ENCODE results near the gene PLRG1.
A peak's percentile ranks its signal among the peaks of the same experiment; 100 is the strongest.
"Not testable (repeated sequence)": the region's sequence is repeated elsewhere in the genome, so short reads cannot be mapped to it uniquely, and the experiment has no call there.

PLRG1 gene

DNA sequence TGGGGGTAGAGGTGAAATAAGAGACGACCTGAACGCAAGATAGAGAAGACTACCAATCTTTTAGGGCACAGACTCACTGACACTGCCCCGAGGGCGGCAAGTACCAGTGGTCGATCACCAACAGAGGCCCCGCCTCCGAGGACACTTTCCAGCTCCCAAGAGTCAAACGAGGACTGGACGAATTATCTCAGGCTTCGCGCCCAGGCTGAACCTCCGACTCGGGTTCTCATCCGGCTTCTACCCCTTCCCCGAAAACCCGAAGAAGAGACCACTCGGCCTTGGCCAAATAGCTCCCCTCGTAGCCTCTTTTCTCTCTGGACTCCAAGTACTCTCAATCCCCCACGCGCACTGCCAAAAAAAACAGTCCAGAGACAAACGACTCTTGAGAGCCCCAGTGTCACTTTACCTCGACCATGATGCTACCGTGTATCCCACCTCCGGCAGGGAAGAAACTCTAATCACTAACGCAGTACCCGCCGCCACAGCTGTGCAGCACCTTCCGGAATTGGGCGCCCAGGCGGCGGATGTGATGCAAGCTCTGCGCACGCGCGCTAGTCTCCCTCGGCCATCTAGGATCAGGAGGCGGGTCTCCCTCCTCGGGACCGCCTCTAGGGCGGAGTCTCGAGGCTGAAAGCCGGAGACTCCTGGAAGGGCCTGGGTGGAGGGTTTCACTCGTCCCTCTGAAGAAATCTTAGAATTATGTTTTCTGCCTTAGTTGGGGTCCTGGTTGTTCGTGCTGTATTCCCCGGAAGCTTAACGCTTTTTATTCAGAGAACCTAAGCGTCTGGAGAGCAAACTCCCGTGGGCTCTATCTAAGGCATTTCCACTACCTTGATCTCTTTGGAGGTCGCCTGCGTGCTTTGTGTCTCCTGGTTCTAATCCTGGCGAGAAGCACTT, at the start of gene PLRG1:
Gene PLRG1, minus strand, starts transcription at position 507 of the 897 bp plus-strand sequence. Its CDS starts 92 bp downstream, at position 415.
- DNase-seq, result peak; percentile 96 to 97

DNA sequence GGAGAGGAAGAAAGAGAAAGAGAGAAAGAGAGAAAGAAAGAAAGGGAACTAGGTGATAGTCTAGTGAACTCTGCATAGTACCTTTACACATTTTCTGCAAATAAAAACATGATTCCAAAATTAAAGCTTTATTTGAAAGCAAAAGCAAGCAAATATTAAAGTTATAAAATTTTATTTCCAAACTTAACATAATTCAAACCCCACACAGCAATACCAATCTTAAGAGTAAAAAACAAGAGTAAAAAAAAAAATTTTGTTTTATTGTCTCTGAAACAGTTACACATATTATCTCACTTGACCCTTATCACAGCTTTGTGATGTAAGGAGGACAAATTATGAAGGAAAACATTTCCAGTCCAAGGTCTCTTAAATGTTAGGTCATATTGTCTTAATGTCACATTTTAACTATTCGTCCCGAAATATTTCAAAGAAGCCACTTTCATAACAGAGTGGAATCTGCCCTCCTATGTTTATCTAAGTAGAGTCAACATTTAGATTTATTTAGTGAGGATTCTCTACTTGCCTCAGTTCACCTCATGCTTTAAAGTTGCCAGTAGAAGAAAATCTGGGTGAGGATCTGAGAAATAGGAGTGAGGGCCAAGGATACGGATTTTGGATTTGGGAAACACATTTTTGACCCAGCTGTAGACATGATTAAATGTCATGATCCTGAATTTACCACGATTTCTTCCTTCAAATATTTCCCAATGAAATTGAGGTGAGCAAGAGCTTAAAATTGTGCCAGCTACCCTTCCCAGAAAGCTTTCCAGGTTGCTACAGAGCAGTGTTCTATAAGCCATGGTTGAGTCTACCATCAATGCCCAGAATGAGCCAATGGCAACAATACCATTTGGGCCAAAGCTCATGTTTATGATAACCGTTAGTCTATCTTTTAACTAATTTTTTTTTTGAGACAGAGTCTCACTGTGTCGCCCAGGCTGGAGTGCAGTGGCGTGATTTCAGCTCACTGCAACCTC, 47.9 kb upstream of the PLRG1 start:
- no peak for DNase-seq

DNA sequence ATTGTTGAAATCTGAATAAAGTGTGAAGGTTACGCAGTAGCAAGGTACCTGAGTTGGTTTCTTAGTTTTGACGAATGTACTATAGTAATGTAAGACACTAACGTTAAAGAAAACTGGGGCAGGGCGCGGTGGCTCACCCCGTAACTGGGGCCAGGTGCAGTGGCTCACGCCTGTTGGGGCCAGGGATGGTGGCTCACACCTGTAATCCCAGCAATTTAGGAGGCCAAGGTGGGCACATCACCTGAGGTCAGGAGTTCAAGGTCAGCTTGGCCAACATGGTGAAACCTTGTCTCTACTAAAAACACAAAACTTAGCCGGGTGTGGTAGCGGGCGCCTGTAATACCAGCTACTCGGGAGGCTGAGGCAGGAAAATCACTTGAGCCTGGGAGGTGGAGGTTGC, 47.1 kb upstream of the PLRG1 start:
- DNase-seq, result not testable (repeated sequence)

DNA sequence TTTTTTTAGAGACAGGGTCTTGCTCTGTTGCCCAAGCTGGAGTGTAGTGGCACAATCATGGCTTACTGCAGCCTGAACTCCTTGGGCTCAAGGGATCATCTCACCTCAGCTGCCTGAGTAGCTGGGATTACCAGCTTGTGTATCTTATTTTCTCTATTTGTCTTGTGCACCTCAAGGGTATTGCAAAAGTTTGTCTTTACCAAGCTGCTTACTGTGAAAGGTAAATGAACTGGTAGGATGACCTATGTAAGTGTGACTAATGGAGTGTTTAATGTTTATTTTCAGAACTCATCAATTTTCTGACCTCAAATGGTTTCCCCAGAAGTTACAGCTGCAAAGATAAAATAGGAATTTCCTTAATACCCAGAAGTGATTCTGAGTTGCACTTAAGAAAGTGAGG, 45.6 kb upstream of the PLRG1 start:
- DNase-seq, result no peak

DNA sequence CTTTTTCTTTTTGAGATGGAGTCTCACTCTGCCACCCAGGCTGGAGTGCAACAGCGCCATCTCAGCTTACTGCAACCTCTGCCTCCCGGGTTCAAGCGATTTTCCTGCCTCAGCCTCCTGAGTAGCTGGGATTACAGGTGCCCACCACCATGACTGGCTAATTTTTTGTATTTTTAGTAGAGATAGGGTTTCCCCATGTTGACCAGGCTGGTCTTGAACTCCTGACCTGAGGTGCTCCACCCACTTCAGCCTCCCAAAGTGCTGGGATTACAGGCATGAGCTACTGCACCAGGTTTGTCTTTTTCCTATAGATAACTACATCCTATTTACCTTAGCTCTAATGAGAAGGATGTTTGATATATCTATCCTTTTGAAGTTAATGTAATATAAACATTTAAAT, 44.1 kb upstream of the PLRG1 start:
- DNase-seq, result not testable (repeated sequence)

DNA sequence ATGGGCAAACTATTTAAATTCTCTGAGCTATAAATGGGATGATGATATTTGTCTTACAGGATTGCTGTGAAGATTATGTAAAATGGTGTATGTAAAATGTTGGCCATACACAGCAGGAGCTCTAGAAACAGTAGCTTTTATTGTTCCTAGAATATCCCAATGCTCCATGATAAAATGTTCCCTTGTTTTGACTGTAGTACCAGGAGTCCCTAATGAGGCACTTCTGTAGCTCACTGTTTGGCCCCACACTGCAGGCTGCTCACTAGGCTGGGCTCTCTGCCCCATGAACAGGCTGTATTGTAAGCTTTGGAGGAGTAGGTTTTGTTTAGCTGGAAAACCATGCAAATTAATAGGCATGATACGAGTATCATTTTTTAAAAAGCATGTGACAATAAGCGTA, 43.7 kb upstream of the PLRG1 start:
- DNase-seq, result no peak

DNA sequence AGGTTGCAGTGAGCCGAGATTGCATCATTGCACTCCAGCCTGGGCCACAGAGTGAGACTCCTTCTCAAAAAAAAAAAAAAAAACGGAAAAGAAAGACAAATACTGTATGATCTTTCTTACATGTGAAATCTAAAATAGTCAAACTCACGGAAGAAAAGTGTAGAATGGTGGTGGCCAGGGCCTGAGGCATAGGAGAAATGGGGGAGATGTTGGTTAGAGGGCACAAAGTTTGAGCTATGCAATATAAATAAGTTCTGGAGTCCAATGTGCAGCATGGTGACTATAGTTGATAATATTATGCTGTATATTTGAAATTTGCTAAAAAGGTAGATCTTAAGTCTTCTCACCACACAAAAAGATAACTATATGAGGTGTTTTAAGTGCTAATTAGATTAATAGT, 41.7 kb upstream of the PLRG1 start:
- no peak for DNase-seq

DNA sequence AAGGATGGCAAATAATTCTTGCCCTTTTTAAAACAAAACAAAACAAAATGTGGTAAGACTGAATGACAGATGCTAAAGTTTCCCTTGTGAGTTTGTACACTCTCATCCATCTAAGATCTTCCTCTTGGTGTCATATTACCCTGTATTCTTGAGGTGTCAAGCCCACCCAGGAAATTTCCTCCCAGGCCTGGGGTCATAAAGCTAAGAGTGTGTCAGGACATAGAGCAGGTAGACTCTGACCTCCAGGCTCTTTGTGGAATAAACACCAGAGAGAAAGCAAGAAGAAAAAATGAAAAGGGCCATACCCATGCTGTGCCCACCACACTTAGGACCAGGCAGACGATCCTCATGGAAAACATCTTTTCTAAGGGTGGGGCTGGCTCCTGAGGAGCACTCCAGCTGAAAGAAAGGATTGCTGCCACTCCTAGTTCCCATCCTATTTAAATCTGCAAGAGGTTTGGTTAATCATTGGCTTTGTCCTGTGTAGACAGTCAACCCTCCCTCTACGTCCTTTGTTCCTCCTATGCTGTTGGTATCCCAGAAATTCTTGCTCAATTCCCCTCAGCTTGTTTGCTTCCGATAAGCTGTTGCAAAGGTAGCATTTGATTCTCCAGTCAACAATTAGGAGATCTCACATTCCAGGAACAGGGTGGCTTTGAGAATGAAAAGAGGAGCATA, 40.3 kb upstream of the PLRG1 start, which contains the start of gene FGA:
Gene FGA, minus strand, starts transcription at position 414 of the 678 bp plus-strand sequence. Its CDS starts 55 bp downstream, at position 359.
- no peak for DNase-seq

DNA sequence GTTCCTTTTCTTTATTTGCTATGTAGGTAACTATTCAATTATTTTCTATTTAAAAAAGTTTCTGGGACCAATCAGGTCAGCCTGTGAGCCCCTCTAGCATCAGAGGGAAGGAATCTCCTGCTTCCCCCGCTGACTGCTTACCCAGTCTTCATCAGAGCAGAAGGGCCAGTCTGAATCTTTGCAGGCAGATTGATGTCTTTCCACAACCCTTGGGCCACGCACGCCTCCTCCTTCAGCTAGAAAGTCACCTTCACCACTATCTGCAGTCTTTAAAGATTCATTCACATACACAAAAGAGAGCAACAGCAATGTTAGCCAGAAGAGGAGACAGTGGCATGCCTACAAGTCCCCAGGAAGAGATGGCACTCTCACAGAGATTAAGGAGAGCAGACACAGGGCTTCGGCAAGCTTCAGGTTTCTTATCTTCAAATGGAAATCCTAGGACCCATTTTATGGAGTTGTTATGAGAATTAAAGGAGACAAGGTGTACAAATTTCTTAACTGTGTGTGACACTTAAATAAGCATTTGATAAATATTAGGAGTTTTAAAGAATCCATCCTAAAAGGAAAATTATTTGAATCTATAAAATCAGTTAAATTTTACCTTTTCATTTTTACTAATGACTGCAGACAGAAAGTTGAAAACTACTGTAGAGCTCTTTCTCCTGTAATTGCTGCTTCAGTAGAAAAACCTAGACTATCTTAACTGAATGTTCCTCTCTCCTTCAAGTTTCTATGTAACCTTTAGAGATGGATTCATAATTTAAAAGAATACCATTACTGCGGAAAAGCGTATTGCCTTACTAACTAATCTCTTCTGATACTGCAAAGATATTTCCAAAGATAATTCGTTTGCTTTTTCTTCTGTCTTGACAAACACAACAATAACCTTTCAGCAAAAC, 39.3 kb upstream of the PLRG1 start:
- no peak for DNase-seq

DNA sequence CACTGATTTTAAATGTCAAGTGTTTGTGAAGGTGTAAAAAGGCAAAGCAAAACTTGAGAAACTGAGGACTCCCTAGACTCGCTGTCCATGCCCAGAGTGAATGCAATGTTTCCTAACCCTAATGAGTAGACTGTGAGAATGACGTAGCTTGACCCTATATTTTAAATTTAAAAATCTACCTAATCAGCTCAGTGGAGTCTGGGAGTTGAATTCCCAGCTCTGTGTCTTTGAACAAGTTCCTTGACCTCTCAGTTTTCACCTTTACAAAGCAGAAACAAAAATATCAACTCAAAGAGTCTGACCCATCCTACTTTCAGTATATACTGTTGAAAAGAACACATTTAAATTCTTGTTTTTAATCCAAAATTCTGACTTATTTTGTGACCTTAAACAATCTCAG, 38.0 kb upstream of the PLRG1 start:
- DNase-seq, result no peak

DNA sequence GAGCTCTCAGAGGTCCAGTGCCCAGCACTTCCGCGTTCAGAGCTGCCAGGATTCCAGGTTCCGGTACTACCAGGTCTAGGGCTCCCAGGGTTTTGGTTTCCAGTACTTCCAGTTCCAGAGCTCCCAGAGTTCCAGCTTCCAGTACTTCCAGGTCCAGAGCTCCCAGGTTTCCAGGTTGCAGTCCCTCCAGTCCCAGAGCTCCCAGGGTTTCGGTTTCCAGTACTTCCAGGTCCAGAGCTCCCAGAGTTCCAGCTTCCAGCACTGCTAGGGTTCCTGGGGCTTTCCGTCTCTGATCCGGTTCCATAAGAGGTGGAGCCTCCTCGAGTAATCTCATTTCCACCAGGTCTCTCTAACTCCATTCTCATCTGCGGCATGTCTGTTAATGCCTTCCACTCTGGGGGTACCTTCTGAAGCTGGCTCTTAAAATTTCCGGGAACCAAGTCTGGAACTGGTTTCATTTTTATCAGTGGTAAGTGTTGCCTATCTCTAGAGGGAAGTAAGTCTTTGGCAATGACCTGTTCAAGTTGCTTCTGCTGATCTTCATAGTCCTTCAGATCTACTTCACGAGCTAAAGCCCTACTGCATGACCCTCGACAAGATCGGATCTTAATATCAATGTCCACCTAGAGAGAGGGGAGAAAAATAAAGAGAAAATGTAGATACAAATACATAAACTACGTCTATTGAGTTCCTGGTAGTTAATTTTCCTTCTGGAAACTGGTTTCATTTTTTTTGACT, 36.3 kb upstream of the PLRG1 start:
- no peak for DNase-seq

DNA sequence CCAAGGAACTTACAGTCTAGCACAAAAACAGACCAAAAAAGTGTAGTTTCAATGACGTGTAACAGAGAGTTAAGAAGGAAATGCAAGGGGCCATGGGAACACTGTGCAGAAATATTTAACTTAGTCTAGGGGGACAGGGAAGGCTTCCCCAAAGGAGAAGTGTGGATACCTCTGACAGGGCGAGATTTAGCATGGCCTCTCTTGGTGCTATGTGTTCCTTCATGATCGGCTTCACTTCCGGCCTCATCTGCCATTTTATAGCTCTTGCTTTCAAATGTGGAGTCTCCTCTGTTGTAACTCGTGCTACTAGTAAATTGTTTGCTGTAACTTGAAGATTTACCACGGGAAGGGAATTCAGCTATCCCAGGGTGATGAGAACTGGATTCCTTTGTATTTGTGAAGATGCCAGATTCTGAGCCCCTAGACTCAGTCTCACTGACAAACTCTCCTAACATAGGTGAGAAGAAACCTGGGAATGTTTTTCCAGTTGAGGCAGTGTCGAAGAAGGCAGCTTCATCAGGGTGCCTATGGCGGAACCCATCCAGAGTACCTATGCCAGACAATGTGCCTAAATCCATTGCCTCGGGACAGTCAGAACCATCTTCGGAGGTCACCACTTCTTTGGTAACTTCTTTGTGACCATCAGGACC, 35.3 kb upstream of the PLRG1 start:
- no peak for DNase-seq

DNA sequence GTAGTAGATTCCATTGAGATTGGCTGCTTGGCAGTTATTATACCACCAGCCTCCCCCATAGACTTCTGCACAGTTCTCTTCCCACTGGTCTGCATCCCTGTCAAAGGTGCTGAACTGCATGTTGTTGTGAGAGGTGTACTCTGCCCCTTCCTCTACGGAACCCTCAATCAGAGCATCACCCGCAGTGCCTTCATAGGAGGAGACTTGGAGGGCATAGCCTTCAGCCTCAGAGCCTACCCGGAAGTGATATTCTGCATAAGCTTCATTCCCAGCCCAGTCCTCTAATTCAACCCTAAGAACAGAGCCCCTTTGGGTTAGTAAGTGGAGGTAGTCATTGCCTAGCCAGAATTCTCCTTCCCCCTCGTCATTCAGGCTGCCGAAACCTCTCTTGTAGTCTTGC, 34.1 kb upstream of the PLRG1 start:
- no peak for DNase-seq

DNA sequence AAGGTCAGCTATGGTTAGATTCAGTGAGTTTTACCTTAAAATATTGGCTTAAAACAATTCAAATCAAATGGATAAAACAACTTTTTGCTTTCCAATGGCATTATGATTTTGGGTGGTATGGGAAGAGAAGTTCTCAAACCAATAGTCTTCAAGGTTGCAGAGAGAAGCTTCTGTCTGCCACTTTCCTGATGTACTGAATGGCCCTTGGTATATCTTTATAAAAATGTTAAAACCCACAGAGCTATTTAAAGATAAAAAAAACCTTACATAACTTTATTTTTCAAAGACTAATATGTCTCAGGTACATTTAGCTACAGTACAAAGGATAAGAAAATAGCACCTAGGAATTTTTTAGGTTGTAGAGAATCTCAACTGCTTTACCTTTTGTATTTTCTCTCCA, 33.5 kb upstream of the PLRG1 start:
- DNase-seq, result no peak

DNA sequence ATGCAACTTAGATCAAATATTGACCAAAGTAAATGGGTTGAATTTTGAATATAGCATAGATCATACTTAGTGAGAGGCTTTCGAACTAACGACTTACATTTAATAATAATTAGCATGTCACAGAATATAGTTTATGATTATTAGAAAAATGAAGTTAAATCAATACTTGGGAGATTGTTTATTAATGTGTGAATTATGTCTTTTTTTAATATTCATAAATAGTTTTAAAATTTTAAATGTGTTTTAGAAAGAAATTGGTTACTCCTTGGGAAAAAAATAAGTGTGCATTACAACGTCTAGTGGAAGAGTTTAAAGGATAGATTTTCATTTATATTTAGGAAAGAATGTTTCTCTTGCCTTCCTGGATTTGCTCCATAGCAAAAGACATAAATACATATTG, 33.0 kb upstream of the PLRG1 start:
- no peak for DNase-seq

DNA sequence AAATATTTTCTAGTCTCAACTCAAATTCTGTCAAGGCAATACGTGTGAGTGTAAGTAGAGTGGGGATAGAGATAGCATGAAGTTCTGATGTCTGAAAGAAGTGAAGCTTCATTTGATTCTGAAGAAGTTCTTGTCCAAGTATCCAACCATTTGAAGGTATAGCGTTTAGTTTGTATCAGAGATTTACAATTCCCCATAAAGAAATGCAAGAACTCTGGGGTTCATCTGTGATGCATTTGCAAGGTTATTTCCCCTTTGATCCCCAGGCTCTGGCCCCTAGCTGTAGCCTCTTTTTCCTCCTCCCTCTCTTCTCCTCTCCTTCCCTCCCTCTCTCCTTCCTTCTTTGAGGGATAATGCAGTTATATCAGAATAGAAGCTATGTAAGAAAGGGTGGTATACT, 32.5 kb upstream of the PLRG1 start:
- no peak for DNase-seq

DNA sequence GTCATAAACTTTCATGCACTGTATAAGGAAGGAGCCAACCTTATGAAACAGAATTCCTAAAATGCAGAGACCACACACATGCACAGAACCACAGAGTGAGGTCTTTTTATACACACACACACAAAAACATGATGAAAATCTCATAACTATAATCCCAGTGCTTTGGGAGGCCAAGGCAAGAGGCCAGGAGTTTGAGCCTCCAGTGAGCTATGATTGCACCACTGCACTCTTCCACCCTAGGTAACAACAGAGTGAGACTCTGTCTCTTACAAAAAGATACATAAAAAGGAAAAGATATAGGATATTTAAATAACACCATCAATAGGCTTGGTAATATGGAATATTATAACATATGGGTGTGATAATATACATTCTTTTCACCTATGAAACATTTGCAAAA, 29.7 kb upstream of the PLRG1 start:
- no peak for DNase-seq

DNA sequence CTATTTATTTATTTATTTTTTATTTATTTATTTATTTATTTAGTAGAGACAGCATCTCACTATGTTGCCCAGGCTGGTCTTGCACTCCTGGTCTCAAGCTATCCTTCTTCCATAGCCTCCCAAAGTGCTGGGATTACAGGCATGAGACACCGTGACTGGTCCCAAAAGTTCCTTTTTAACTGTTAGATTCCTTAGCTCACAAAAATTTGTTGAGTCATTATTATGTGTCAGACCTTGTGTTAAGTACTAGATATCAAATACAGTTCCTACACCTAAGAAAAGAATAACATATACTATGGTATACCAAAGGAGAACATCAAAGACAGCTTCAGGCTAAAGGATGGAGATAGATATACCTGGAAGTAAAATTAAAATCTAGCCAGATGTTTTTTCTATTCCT, 28.7 kb upstream of the PLRG1 start:
- DNase-seq, result no peak

DNA sequence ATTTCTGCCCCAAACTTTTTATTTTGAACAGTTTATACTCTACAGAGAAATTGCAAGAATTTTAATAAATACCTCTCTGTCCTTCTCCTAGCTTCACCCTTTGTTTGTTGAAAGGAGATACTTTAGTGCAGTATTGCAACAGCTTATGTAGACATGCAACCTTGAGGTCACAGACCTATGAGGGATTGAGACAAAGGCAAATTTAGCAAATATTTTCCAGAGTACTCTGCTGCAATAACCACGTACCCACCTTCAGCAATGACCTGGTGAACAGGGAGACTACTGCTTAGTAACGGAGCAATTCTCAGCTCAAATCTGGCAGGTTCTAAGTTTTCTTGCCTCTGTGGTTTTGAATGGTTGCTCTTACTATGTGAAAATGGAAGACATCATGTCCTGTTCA, 27.1 kb upstream of the PLRG1 start:
- no peak for DNase-seq

DNA sequence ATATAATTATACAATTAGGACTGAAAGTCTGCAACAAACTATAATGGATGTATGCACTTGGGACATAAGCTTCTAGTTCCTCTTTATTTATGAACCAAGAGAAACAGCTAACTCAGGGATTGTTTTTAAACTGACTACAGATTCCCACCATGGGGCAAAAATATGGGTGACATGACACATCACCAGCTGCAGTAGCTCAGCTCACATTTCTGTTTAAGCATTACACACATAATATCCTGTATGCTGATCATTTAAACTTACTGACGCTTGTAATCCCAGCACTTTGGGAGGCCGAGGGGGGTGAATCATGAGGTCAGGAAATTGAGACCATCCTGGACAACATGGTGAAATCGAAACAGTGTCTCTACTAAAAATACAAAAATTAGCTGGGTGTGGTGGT, 24.1 kb upstream of the PLRG1 start:
- DNase-seq, result no peak
